K562 (cell line): Measurements from ENCODE around the gene PAX5. TPM values are rescaled to one million over a fixed set of nuclear protein-coding genes. Genes with fewer than 3 reads are reported as not detected.

ENCODE experiments used
- ATAC-seq: fragments of 200-7000 bp; cut with Tn5 transposase; 3 replicates; pipeline ENCODE4 v1.9.1; 2020; ENCODE audit warnings: moderate library complexity
- BruUV-seq: library from RNA; stranded (reverse); fragments of 400-500 nt; replicated peaks from 2 replicates; lab custom pipeline; 2021; lab: Mats Ljungman, UMichigan
- CTCF ChIA-PET: fragments of 300-600 bp; formaldehyde crosslinking; extraction: SDS; loops from one replicate; lab custom pipeline; 2021; ENCODE audit warnings: low intra/inter-chr PET ratio; lab: Yijun Ruan, JAX
- POLR2A ChIA-PET: fragments of 300-600, 350-650 bp; sonication (Branson Sonifier 250); formaldehyde crosslinking; extraction: SDS; loops from one replicate; lab custom pipeline; 2021; ENCODE audit warnings: antibody characterized with exemption, inconsistent platforms; lab: Yijun Ruan, JAX
- DNase-seq, 4 experiments: peaks; one replicate each; pipeline versions ENCODE4 v3.0.0 to v3.0.0-alpha.2; 2011 to 2018; ENCODE audit warnings: low spot score in 3 of 4, mixed read lengths in 3 of 4; ENCODE audit errors: extremely low read depth in 1 of 4
- FAIRE-seq: peaks from 2 replicates; lab custom pipeline; 2011; peaks lifted over from hg19 to GRCh38; lab: Jason Lieb, UNC
- H2AFZ ChIP-seq: 2 replicates; pipeline ENCODE4 v1.6.0; 2011; ENCODE audit warnings: low read depth, low read length, control low read depth, inconsistent platforms
- H3K27ac ChIP-seq: fragments of 200-600 bp; 3 replicates; pipeline ENCODE4 v1.8.0; 2011; ENCODE audit warnings: low read depth, mild to moderate bottlenecking, control low read depth, inconsistent platforms, low read length, moderate library complexity, mixed read lengths; ENCODE audit errors: extremely low read depth
- H3K27me3 ChIP-seq, 2 experiments: fragments of 300-600 bp in 1 of 2; 2 replicates in 1 of 2; 3 replicates in 1 of 2; pipeline versions ENCODE4 v1.6.0 to v1.8.0; 2011; ENCODE audit warnings: inconsistent platforms in 2 of 2, low read length in 2 of 2, mild to moderate bottlenecking in 1 of 2, mixed read lengths in 1 of 2, moderate library complexity in 1 of 2; ENCODE audit not compliant: control insufficient read depth in 2 of 2, insufficient read depth in 2 of 2
- H3K36me3 ChIP-seq: fragments of 300-600 bp; 3 replicates; pipeline ENCODE4 v1.8.0; 2011; ENCODE audit warnings: mild to moderate bottlenecking, low read length, inconsistent platforms; ENCODE audit not compliant: control insufficient read depth, insufficient read depth
- H3K4me1 ChIP-seq, 2 experiments: fragments of 200-600 bp in 1 of 2; replicated peaks in 1 of 2; 2 replicates in 1 of 2; 3 replicates in 1 of 2; pipeline versions ENCODE4 v1.5.1 to v1.8.0; 2011; ENCODE audit warnings: inconsistent platforms in 2 of 2, low read length in 2 of 2, mild to moderate bottlenecking in 1 of 2, mixed read lengths in 1 of 2, moderate library complexity in 1 of 2; ENCODE audit not compliant: control insufficient read depth in 2 of 2, insufficient read depth in 2 of 2
- H3K4me2 ChIP-seq: 2 replicates; pipeline ENCODE4 v1.6.1; 2011; ENCODE audit warnings: low read length, control low read depth, inconsistent platforms, mixed read lengths; ENCODE audit not compliant: insufficient read depth
- H3K4me3 ChIP-seq: fragments of 200-600 bp; sonication (generic), shearing (Covaris generic); 2 replicates; pipeline ENCODE4 v1.5.1; 2016; ENCODE audit warnings: control low read depth, inconsistent platforms
- H3K79me2 ChIP-seq: fragments of 200-600 bp; 3 replicates; pipeline ENCODE4 v1.8.0; 2011; ENCODE audit warnings: low read length, inconsistent platforms; ENCODE audit not compliant: control insufficient read depth, insufficient read depth
- H3K9ac ChIP-seq, 2 experiments: 2 replicates each; pipeline versions ENCODE4 v1.6.0 to v1.6.1; 2011; ENCODE audit warnings: low read depth in 2 of 2, low read length in 2 of 2, control low read depth in 1 of 2, inconsistent platforms in 1 of 2, mild to moderate bottlenecking in 1 of 2, mixed read lengths in 1 of 2; ENCODE audit not compliant: insufficient read depth in 1 of 2
- H3K9me1 ChIP-seq: one replicate; pipeline ENCODE4 v1.6.0; 2011; ENCODE audit warnings: inconsistent platforms, mild to moderate bottlenecking, low read length, moderate library complexity; ENCODE audit not compliant: control insufficient read depth, insufficient read depth
- H3K9me3 ChIP-seq: replicated peaks from 2 replicates; pipeline ENCODE4 v1.5.1; 2011; ENCODE audit warnings: low read depth, low read length, inconsistent platforms; ENCODE audit not compliant: control insufficient read depth, insufficient read depth
- H4K20me1 ChIP-seq: replicated peaks from 2 replicates; pipeline ENCODE4 v1.6.1; 2011; ENCODE audit warnings: low read length, inconsistent platforms, mixed read lengths; ENCODE audit not compliant: control insufficient read depth, insufficient read depth
- COPS2 ChIP-seq: fragments of 450-650 bp; conservative IDR thresholded peaks from 2 replicates; pipeline ENCODE4 v1.6.1; 2016; ENCODE audit warnings: mild to moderate bottlenecking, moderate library complexity
- CREBBP ChIP-seq: IDR thresholded peaks from one replicate; pipeline ENCODE4 v1.6.1; 2012; ENCODE audit warnings: low read depth, mild to moderate bottlenecking, control low read depth, inconsistent platforms, low read length
- CXXC5 ChIP-seq: fragments of 250-450 bp; sonication (Bioruptor Pico); IDR thresholded peaks from 2 replicates; pipeline ENCODE4 v1.8.0; 2022; ENCODE audit warnings: inconsistent platforms, mild to moderate bottlenecking, moderate library complexity
- DNMT1 ChIP-seq: fragments of 450-650 bp; IDR thresholded peaks from 2 replicates; pipeline ENCODE4 v1.6.1; 2016; ENCODE audit warnings: antibody characterized with exemption, mild to moderate bottlenecking
- EHMT2 ChIP-seq: fragments of 450-650 bp; IDR thresholded peaks from 2 replicates; pipeline ENCODE4 v1.6.1; 2018; ENCODE audit warnings: antibody characterized with exemption
- NRF1 ChIP-seq, 2 experiments: fragments of 450-650 bp; IDR thresholded peaks in 1 of 2; conservative IDR thresholded peaks in 1 of 2; 2 replicates each; pipeline ENCODE4 v1.6.1; 2014; ENCODE audit warnings: mild to moderate bottlenecking in 2 of 2
- PHB ChIP-seq: fragments of 250-450 bp; sonication (Bioruptor Pico); IDR thresholded peaks from 2 replicates; pipeline ENCODE4 v1.5.0; 2021
- POLR2G ChIP-seq: fragments of 200-400 bp; formaldehyde crosslinking; IDR thresholded peaks from 2 replicates; pipeline ENCODE4 v1.6.1; 2017; ENCODE audit warnings: low read depth, mild to moderate bottlenecking, antibody characterized with exemption, low read length, moderate library complexity
- PTBP1 ChIP-seq: fragments of 200-400 bp; formaldehyde crosslinking; IDR thresholded peaks from 2 replicates; pipeline ENCODE4 v1.6.1; 2017; ENCODE audit warnings: low read depth, low read length
- RBFOX2 ChIP-seq: fragments of 200-400 bp; formaldehyde crosslinking; IDR thresholded peaks from 2 replicates; pipeline ENCODE4 v1.6.1; 2017; ENCODE audit warnings: low read depth, mild to moderate bottlenecking, low read length, moderate library complexity
- RBM14 ChIP-seq: fragments of 200-400 bp; formaldehyde crosslinking; IDR thresholded peaks from 2 replicates; pipeline ENCODE4 v1.6.1; 2018; ENCODE audit warnings: low read depth, mild to moderate bottlenecking, low read length, moderate library complexity, borderline replicate concordance; ENCODE audit not compliant: insufficient read depth
- SMAD2 ChIP-seq: fragments of 150-350 bp; IDR thresholded peaks from 2 replicates; pipeline ENCODE4 v1.6.1; 2014; ENCODE audit warnings: low read depth, mild to moderate bottlenecking, low read length
- SRSF1 ChIP-seq: fragments of 200-400 bp; formaldehyde crosslinking; IDR thresholded peaks from 2 replicates; pipeline ENCODE4 v1.6.1; 2017; ENCODE audit warnings: mild to moderate bottlenecking, low read depth, low read length, moderate library complexity
- THRA ChIP-seq: fragments of 450-650 bp; IDR thresholded peaks from 2 replicates; pipeline ENCODE4 v1.6.1; 2017; ENCODE audit warnings: mild to moderate bottlenecking, moderate library complexity
- ZC3H8 ChIP-seq: fragments of 450-650 bp; IDR thresholded peaks from 2 replicates; pipeline ENCODE4 v1.6.1; 2017
- ZNF282 ChIP-seq: sonication (generic); formaldehyde crosslinking; IDR thresholded peaks from 2 replicates; pipeline ENCODE4 v1.8.1; 2023; ENCODE audit warnings: missing genetic modification reagents
- ZNF699 ChIP-seq: fragments of 250-450 bp; sonication (Bioruptor Pico); IDR thresholded peaks from 2 replicates; pipeline ENCODE4 v1.8.0; 2021; ENCODE audit warnings: mild to moderate bottlenecking, moderate library complexity; ENCODE audit not compliant: insufficient replicate concordance
- WGBS: fragments of 100-300 bp; shearing (Covaris generic); methylation state at CpG from one replicate; pipeline ENCODE4 v1.1.6; 2016; ENCODE audit warnings: low coverage, mixed read lengths; ENCODE audit not compliant: insufficient coverage; ENCODE audit errors: missing lambda C conversion rate; 5-methylcytosine and 5-hydroxymethylcytosine counted together
- in situ Hi-C: fragments of 300-500 bp; cut with MboI; formaldehyde crosslinking; loops from 4 replicates; pipeline ENCODE4 v1.15.0; 2018; ENCODE audit warnings: inconsistent platforms, mixed read lengths
- intact Hi-C: fragments of 100-400 bp; cut with micrococcal nuclease; formaldehyde crosslinking; loops from 2 replicates; pipeline ENCODE4 v1.14.2; 2022
- polyA plus RNA-seq, 8 experiments: library from polyadenylated mRNA; depleted of rRNA in 4 of 8; stranded (reverse) in 5 of 8; unstranded in 3 of 8; fragments of >200 nt; fragmentation: Nextera tagmentation in 2 of 8; fragmentation: Illumina TruSeq in 1 of 8; extraction: Ambion mirVana in 2 of 8; extraction: Trizol in 1 of 8; gene quantifications; 2 replicates each; pipeline versions ENCODE4 v1.2.1 to v1.2.3, GENCODE V29; 2011 to 2014; ENCODE audit warnings: inconsistent platforms in 1 of 8, missing spikeins in 1 of 8
- total RNA-seq, 7 experiments: library from RNA; depleted of rRNA in 6 of 7; stranded (reverse); fragments of >200 nt in 6 of 7; fragmentation: Illumina TruSeq in 2 of 7; extraction: Trizol in 2 of 7; gene quantifications; 2 replicates each; pipeline versions ENCODE4 v1.2.1 to v1.2.3, GENCODE V29; 2011 to 2021; ENCODE audit warnings: low replicate concordance in 1 of 7
- TF ChIP-seq, protein P1 (sequence below): fragments of 250-450 bp; sonication (Bioruptor Pico); IDR thresholded peaks from 2 replicates; pipeline ENCODE4 v1.8.0; 2021; ENCODE audit warnings: moderate library complexity, mild to moderate bottlenecking, inconsistent platforms
- TF ChIP-seq, protein P2 (sequence below): fragments of 250-450 bp; sonication (Bioruptor Pico); IDR thresholded peaks from 2 replicates; pipeline ENCODE4 v1.5.1; 2021; ENCODE audit warnings: mild to moderate bottlenecking

The PAX5 gene
- total and polyA plus RNA-seq, 9 of the 15 experiments (the other 6 are each of a cell fraction or from before 2014, with no cell fraction given): 0.03 to 0.09 TPM; not detected in 7

DNA sequence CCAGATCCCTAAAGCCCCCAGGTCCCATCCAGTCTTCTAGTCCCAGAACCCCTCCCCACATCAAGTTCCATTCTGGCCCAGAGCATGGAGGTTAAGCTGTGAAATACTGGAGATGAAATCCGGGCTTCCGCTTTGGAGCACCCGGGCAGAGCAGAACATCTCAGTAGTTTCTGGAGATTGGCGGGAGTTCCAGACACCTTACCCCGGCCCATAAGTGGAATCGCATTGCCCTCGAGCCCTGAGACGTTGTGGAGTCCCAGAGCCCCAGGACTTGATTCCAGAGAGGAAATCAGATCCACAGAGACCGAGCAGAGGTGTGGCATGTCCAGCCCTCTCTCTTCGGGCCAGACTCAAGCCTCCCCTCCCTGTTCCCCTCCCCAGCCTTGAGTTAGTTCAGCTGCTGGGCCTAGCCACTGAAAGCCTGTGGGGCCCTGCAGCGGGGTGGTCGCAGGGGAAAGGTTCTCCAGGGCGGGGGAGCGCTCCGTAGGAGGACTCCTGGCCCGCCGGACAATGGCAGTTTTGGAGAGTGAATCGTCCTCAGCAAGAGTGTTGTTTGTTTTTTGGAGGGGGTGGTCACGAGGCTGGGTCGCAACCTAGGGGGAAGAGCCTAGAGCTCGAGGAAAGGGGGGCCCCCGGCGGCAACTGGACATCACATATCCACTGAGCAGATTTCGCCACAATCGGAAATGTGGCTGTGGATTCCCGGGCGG is 1.0 kb upstream of the PAX5 start:
- DNase-seq (no peak), ATAC-seq (no peak), FAIRE-seq (no peak)
- in situ Hi-C loops (no loop called here), intact Hi-C loops (no loop called here)
- Histone ChIP-seq H3K9ac (no peak overlapping the region), H3K27me3 (peaks cover 15 to 59% of the 10 kb centered on the region in 2 experiments; a peak in 3 of 5 replicates), H3K4me1 (peaks cover 0 to 36% of the 10 kb centered on the region in 2 experiments; a peak in 2 of 5 replicates), H3K36me3 (no peaks in the 10 kb centered on the region), H3K4me3 (no peak overlapping the region), H4K20me1 (no peaks in the 10 kb centered on the region), H3K9me3 (no peaks in the 10 kb centered on the region), H3K27ac (no peak overlapping the region), H3K4me2 (no peak overlapping the region), H3K79me2 (no peaks in the 10 kb centered on the region), H2AFZ (no peak overlapping the region), H3K9me1 (no peaks in the 10 kb centered on the region)
- 24% methylated on average over 12 of the region's 27 CpGs for WGBS
- POLR2A ChIA-PET: no interaction called here
- TF ChIP-seq COPS2 (no peak), DNMT1 (no peak), RBM14 (no peak), ZNF282 (no peak), PTBP1 (no peak), EHMT2 (no peak), RBFOX2 (no peak), ZC3H8 (no peak), SRSF1 (no peak), ZNF699 (no peak), PHB (no peak), POLR2G (no peak), THRA (no peak), CXXC5 (no peak), NRF1 (conservative IDR thresholded peaks at IDR 0.05 in 1 of 2, IDR thresholded peaks at IDR 0.05 in 1 of 2) (no peak), SMAD2 (no peak), CREBBP (no peak)
- TF ChIP-seq, protein P1, sequence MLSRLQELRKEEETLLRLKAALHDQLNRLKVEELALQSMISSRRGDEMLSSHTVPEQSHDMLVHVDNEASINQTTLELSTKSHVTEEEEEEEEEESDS (CRISPR knock-in tag): no peak
- TF ChIP-seq, protein P2, sequence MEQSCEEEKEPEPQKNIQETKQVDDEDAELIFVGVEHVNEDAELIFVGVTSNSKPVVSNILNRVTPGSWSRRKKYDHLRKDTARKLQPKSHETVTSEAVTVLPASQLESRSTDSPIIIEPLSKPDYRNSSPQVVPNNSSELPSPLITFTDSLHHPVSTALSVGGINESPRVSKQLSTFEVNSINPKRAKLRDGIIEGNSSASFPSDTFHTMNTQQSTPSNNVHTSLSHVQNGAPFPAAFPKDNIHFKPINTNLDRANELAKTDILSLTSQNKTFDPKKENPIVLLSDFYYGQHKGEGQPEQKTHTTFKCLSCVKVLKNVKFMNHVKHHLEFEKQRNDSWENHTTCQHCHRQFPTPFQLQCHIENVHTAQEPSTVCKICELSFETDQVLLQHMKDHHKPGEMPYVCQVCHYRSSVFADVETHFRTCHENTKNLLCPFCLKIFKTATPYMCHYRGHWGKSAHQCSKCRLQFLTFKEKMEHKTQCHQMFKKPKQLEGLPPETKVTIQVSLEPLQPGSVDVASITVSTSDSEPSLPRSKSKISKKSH (CRISPR knock-in tag): no peak
- BruUV-seq: no TSS peak
- CTCF ChIA-PET: no interaction called here
